ENCODE data around the gene SCAF1. TPM values are rescaled to one million over a fixed set of nuclear protein-coding genes. Genes with fewer than 3 reads are reported as not detected.

The SCAF1 gene
- total and polyA plus RNA-seq, 2 of the 13 experiments (the other 11 are each of a cell fraction or from before 2014, with no cell fraction given): 3.3 to 6.1 TPM

GRCh38 chr19:49677231-49677900 lies 35.4 kb downstream of the SCAF1 start, which contains the start of gene PRMT1 (continued):
- TF ChIP-seq ZNF879 (CRISPR knock-in tag; IDR thresholded peaks at IDR 0.05) (no peak), RARG (CRISPR knock-in tag; IDR thresholded peaks at IDR 0.05; ENCODE audit: low read depth) (no peak), HOMEZ (CRISPR knock-in tag; IDR thresholded peaks at IDR 0.05; ENCODE audit: low read depth) (no peak), RORA (CRISPR knock-in tag; IDR thresholded peaks at IDR 0.05) (no peak), ZBTB38 (CRISPR knock-in tag; IDR thresholded peaks at IDR 0.05) (peak; percentile 50; the same call in 1 of the 2 replicates), ZNF720 (CRISPR knock-in tag; IDR thresholded peaks at IDR 0.05) (0 out of 2 replicates have a peak, but pooled peaks have one; percentile 53), NFKBIZ (CRISPR knock-in tag; IDR thresholded peaks at IDR 0.05) (peak; percentile 75; the same call in 1 of the 2 replicates), YEATS4 (CRISPR knock-in tag; IDR thresholded peaks at IDR 0.05; ENCODE audit: borderline replicate concordance) (peak; percentile 98), ZNF800 (CRISPR knock-in tag; IDR thresholded peaks at IDR 0.05) (no peak; the same call in 1 of the 2 replicates), MEIS2 (CRISPR knock-in tag; IDR thresholded peaks at IDR 0.05) (0 out of 2 replicates have a peak, but pooled peaks have one; percentile 62), U2AF2 (IDR thresholded peaks at IDR 0.05; ENCODE audit: low read depth, low read length) (no peak), SNRNP70 (IDR thresholded peaks at IDR 0.05; ENCODE audit: low read depth, low read length) (no peak), TSC22D2 (CRISPR knock-in tag; IDR thresholded peaks at IDR 0.05; ENCODE audit: borderline replicate concordance) (no peak; the same call in 1 of the 2 replicates), ZNF383 (CRISPR knock-in tag; IDR thresholded peaks at IDR 0.05; ENCODE audit: borderline replicate concordance) (no peak), NR2F2 (IDR thresholded peaks at IDR 0.05; ENCODE audit: borderline replicate concordance, low read depth) (peak; percentile 9; the same call in 1 of the 2 replicates), KDM4B (CRISPR knock-in tag; IDR thresholded peaks at IDR 0.05) (no peak; the same call in 1 of the 2 replicates), STAT6 (CRISPR knock-in tag; IDR thresholded peaks at IDR 0.05; ENCODE audit: borderline replicate concordance) (no peak), TRIM24 (CRISPR knock-in tag; IDR thresholded peaks at IDR 0.05) (no peak), KDM5A (IDR thresholded peaks at IDR 0.05; ENCODE audit: borderline replicate concordance, low read length) (peak; percentile 39; the same call in 1 of the 2 replicates), FOXP4 (CRISPR knock-in tag; IDR thresholded peaks at IDR 0.05) (peak; percentile 25; the same call in 1 of the 2 replicates), GLI4 (CRISPR knock-in tag; IDR thresholded peaks at IDR 0.05; ENCODE audit: borderline replicate concordance) (no peak), ETV5 (CRISPR knock-in tag; IDR thresholded peaks at IDR 0.05; ENCODE audit: borderline replicate concordance) (peak; percentile 82)

Data from HepG2 (cell line).